ENCODE results near the gene RAB19. TPM values are rescaled to one million over a fixed set of nuclear protein-coding genes. Genes with fewer than 3 reads are reported as not detected.

Gene RAB19
- total RNA-seq, 1 donor from 2014 or later: 2.9 TPM

DNA sequence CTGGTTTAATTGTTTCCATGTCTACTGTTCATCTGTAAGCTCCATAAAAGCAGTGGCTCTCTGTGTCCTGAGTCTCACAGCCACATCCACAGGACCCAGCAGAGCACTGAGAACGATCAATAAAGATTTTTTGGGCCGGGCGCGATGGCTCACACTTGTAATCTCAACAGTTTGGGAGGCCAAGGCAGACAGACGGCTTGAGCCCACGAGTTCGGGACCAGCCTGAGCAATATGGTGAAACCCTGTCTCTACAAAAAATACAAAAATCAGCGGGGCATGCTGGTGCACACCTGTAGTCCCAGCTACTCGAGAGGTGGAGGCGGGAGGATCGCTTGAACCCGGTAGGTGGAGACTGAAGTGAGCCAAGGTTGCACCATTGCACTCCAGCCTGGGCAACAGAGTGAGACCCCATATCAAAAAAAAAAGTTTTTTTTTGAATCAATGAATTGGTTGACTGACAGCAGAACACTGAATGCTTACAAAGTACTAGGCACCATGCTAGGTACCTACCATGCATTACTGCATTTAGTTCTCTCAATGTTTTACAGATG, 10.0 kb upstream of the RAB19 start:
- TF ChIP-seq, protein P1, sequence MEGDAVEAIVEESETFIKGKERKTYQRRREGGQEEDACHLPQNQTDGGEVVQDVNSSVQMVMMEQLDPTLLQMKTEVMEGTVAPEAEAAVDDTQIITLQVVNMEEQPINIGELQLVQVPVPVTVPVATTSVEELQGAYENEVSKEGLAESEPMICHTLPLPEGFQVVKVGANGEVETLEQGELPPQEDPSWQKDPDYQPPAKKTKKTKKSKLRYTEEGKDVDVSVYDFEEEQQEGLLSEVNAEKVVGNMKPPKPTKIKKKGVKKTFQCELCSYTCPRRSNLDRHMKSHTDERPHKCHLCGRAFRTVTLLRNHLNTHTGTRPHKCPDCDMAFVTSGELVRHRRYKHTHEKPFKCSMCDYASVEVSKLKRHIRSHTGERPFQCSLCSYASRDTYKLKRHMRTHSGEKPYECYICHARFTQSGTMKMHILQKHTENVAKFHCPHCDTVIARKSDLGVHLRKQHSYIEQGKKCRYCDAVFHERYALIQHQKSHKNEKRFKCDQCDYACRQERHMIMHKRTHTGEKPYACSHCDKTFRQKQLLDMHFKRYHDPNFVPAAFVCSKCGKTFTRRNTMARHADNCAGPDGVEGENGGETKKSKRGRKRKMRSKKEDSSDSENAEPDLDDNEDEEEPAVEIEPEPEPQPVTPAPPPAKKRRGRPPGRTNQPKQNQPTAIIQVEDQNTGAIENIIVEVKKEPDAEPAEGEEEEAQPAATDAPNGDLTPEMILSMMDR (IDR thresholded peaks at IDR 0.05): no peak
- DNase-seq: peak; percentile 17
- ATAC-seq: no peak
- Histone ChIP-seq H3K4me3 (no peak overlapping the region), H3K27me3 (no peaks in the 10 kb centered on the region), H3K9me3 (no peaks in the 10 kb centered on the region), H3K27ac (no peak overlapping the region), H3K36me3 (no peaks in the 10 kb centered on the region), H3K4me1 (peaks cover 16% of the 10 kb centered on the region)
- intact Hi-C loops (cut with DNase I): no loop called here

DNA sequence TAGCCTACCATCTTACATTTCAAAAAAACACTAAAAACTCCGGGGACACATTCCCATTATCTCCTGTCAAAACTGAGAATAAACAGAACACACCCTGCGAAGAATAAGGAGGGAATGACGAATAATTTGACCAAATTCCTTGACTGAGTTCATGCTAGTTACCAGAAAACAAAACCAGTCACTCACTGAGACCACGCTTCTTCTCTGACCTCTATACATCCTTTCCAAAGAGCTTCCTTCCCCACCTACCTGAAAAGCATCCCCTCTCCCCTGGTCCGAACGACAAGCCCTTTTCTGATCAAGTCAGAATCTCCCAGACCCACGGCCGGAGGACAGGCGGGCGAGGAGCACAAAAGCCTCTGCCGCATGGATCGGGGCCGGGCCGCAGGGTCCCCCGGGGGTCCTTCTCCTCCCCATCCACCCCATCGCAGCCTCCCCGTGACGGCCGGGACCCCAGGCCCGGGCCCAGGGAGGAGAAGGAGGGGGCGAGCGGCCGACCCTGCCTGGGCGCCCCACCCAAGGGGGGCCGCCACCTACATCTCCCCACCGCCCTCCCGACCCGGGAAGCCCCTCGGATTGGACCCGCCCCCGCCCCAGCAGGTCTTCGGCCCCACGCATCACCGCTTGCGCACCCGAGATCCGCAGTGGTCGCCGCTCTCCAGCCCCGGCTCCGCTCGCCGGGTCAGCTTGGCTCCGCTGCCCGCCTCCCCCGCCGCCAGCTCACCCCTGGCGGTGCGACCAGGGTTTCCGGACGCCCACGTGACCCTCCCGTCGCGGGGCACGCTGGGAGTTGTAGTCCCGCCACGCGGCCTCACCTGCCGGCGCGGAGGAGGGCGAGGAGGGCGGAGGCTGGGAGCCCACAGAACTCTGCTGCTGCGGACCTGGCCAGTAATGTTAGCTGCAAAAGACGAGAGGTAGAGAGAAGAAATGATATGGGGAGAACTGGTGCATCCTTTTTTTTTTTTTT, 5.8 kb upstream of the RAB19 start, which contains the start of gene SLC37A3:
SLC37A3 (minus strand) TSS at position 747 of the 967 bp plus-strand sequence. CDS start 16,004 bp downstream, outside the sequence.
- Histone ChIP-seq H3K4me1 (peaks cover 16% of the 10 kb centered on the region), H3K27ac (peak within 1 kb of the TSS; percentile 89), H3K4me3 (peak within 1 kb of the TSS; percentile 95), H3K9me3 (no peaks in the 10 kb centered on the region), H3K27me3 (no peaks in the 10 kb centered on the region), H3K36me3 (no peaks in the 10 kb centered on the region)
- intact Hi-C loops (cut with DNase I): no loop called here
- TF ChIP-seq, protein P1 (IDR thresholded peaks at IDR 0.05): no peak
- peak; percentile 99 for ATAC-seq
- DNase-seq: peak; percentile 93

GRCh38 chr7:140398821-140399220, 5.0 kb upstream of the RAB19 start:
- TF ChIP-seq, protein P1 (IDR thresholded peaks at IDR 0.05): no peak
- Histone ChIP-seq H3K4me3 (peak overlapping the region; percentile 95), H3K27me3 (no peaks in the 10 kb centered on the region), H3K36me3 (no peaks in the 10 kb centered on the region), H3K9me3 (no peaks in the 10 kb centered on the region), H3K4me1 (peaks cover 23% of the 10 kb centered on the region), H3K27ac (no peak overlapping the region)
- intact Hi-C loops (cut with DNase I): no loop called here
- DNase-seq (peak; percentile 59), ATAC-seq (no peak)

DNA sequence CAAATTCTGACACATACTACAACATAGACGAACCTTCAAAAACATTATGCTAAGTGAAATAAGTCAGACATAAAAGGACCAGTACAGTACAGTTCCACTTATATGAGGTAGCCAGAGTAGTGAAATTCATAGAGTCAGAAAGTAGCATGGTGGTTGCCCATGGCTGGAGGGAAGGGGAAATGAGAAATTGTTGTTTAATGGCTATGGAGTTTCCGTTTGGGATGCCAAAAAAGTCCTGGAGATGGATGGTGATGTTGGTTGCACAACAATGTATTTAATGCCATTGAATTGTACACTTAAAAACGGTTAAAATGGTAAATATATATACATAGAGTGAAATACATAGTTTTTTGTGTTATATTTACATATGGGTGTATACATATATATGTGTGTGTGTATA, 3.5 kb upstream of the RAB19 start:
- no peak for DNase-seq

DNA sequence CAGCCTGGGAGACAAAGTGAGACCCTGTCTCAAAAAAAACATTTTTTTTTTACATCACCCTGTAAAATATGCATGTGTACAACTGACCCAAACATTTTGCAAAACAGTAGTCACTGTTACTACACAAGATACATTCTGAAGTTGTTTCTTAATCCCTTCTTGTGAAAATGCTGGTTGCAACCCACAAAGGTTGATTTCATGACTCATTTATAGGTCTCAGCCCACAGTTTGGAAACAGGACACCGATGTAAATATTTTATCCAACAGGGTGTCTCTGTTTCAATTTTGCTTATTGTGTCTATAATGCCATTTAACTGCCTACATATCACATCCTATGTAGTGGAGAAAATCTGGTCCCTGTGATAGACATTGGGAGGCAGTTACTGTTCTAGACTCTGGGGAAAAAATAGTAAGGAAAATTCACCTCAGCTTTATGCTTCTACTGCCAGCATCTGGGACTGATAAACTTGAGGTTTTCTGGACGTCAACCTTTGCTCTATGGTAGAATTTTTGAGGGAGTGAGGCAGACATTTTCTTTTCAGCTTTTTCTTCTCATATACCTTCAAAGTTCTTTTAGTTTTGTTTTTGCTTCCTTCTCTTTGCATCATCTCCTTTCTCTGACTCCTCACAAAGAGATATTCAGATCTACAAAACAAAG, 1.6 kb upstream of the RAB19 start:
- no peaks in the 10 kb centered on the region for H3K36me3 ChIP-seq
- ATAC-seq (no peak), DNase-seq (no peak)
- intact Hi-C loops (cut with DNase I): no loop called here
- H3K4me1 ChIP-seq: peaks cover 11% of the 10 kb centered on the region
- H3K27ac ChIP-seq: no peak overlapping the region
- no peak overlapping the region for H3K4me3 ChIP-seq
- H3K9me3 ChIP-seq: no peaks in the 10 kb centered on the region
- TF ChIP-seq, protein P1 (IDR thresholded peaks at IDR 0.05): no peak
- H3K27me3 ChIP-seq: no peaks in the 10 kb centered on the region

More for the DNA sequence above, 3.5 kb upstream of the RAB19 start:
- Histone ChIP-seq H3K36me3 (no peaks in the 10 kb centered on the region), H3K9me3 (no peaks in the 10 kb centered on the region), H3K4me1 (peaks cover 25% of the 10 kb centered on the region), H3K27ac (no peak overlapping the region), H3K27me3 (no peaks in the 10 kb centered on the region), H3K4me3 (no peak overlapping the region)
- ATAC-seq: no peak
- TF ChIP-seq, protein P1 (IDR thresholded peaks at IDR 0.05): no peak
- intact Hi-C loops (cut with DNase I): no loop called here

Measured in upper lobe of right lung (tissue), 1 donor.